GM23338 (cell line): ENCODE measurements around the gene F2. TPM values are rescaled to one million over a fixed set of nuclear protein-coding genes. Genes with fewer than 3 reads are reported as not detected.

Source experiments
- ATAC-seq: fragments of 200-7000 bp; cut with Tn5 transposase; 3 replicates; pipeline ENCODE4 v1.9.1; 2020
- DNase-seq: peaks from one replicate; pipeline ENCODE4 v3.0.0-alpha.2; 2015; ENCODE audit warnings: low spot score
- H2AFZ ChIP-seq: fragments of 200-600 bp; sonication (generic); 2 replicates; pipeline ENCODE4 v1.8.0; 2016; ENCODE audit warnings: antibody characterized with exemption, mild to moderate bottlenecking, moderate library complexity
- H3F3A ChIP-seq: fragments of 200-600 bp; sonication (generic); replicated peaks from 2 replicates; pipeline ENCODE4 v1.8.0; 2017; ENCODE audit warnings: antibody characterized with exemption, mixed run types, low read depth
- H3K27ac ChIP-seq: fragments of 200-600 bp; sonication (generic); 2 replicates; pipeline ENCODE4 v1.6.1; 2016; ENCODE audit warnings: low read depth
- H3K27me3 ChIP-seq: fragments of 200-600 bp; sonication (generic); 2 replicates; pipeline ENCODE4 v1.8.0; 2016; ENCODE audit warnings: mild to moderate bottlenecking, mixed run types, moderate library complexity; ENCODE audit not compliant: insufficient read depth
- H3K36me3 ChIP-seq: fragments of 200-600 bp; sonication (generic); 2 replicates; pipeline ENCODE4 v1.8.0; 2016; ENCODE audit warnings: mild to moderate bottlenecking; ENCODE audit not compliant: insufficient read depth
- H3K4me1 ChIP-seq: fragments of 200-600 bp; sonication (generic); 2 replicates; pipeline ENCODE4 v1.8.0; 2016; ENCODE audit warnings: mild to moderate bottlenecking, moderate library complexity; ENCODE audit not compliant: insufficient read depth
- H3K4me2 ChIP-seq: fragments of 200-600 bp; sonication (generic); 2 replicates; pipeline ENCODE4 v1.7.1; 2017; ENCODE audit warnings: mixed run types
- H3K4me3 ChIP-seq: fragments of 200-600 bp; sonication (generic); 2 replicates; pipeline ENCODE4 v1.6.1; 2016; ENCODE audit warnings: mixed run types
- H3K79me2 ChIP-seq: fragments of 200-600 bp; sonication (generic); replicated peaks from 2 replicates; pipeline ENCODE4 v1.8.0; 2017; ENCODE audit warnings: mild to moderate bottlenecking; ENCODE audit not compliant: insufficient read depth
- H3K9me2 ChIP-seq: fragments of 200-600 bp; sonication (generic); 2 replicates; pipeline ENCODE4 v1.8.0; 2017; ENCODE audit not compliant: insufficient read depth
- H4K20me1 ChIP-seq: fragments of 200-600 bp; sonication (generic); replicated peaks from 2 replicates; pipeline ENCODE4 v1.8.0; 2017; ENCODE audit warnings: mild to moderate bottlenecking; ENCODE audit not compliant: insufficient read depth
- H3K27ac Mint-ChIP-seq: 2 replicates; pipeline ENCODE4 v1.8.0; 2020; ENCODE audit warnings: inconsistent platforms, mild to moderate bottlenecking, moderate library complexity, mixed read lengths
- H3K27me3 Mint-ChIP-seq: 3 replicates; pipeline ENCODE4 v1.8.0; 2022; ENCODE audit warnings: low read depth, mild to moderate bottlenecking, moderate library complexity, mixed read lengths, inconsistent platforms; ENCODE audit not compliant: insufficient read depth, poor library complexity
- H3K36me3 Mint-ChIP-seq: 3 replicates; pipeline ENCODE4 v1.8.0; 2021; ENCODE audit warnings: low read depth, mild to moderate bottlenecking, inconsistent platforms, moderate library complexity, mixed read lengths
- H3K4me1 Mint-ChIP-seq: 3 replicates; pipeline ENCODE4 v1.8.0; 2020; ENCODE audit warnings: mild to moderate bottlenecking, inconsistent platforms, mixed read lengths
- H3K4me3 Mint-ChIP-seq: 3 replicates; pipeline ENCODE4 v1.8.0; 2021; ENCODE audit warnings: moderate library complexity, mild to moderate bottlenecking, inconsistent platforms, mixed read lengths
- H3K9me3 Mint-ChIP-seq: 3 replicates; pipeline ENCODE4 v1.8.0; 2020; ENCODE audit warnings: moderate library complexity, mild to moderate bottlenecking, inconsistent platforms, mixed read lengths
- CREB1 ChIP-seq: fragments of 250-450 bp; sonication (Bioruptor Pico); IDR thresholded peaks from 2 replicates; pipeline ENCODE4 v1.5.0; 2020; ENCODE audit warnings: low read depth, mild to moderate bottlenecking, moderate library complexity
- CTCF ChIP-seq, 2 experiments: fragments of 200-600 bp in 1 of 2; sonication (generic) in 1 of 2; conservative IDR thresholded peaks; 2 replicates each; pipeline versions ENCODE4 v1.5.1 to v1.6.1; 2016 to 2017; ENCODE audit warnings: antibody characterized with exemption in 2 of 2, low read depth in 2 of 2, mild to moderate bottlenecking in 2 of 2, moderate library complexity in 1 of 2
- EZH2phosphoT487 ChIP-seq: fragments of 200-600 bp; sonication (generic); IDR thresholded peaks from one replicate; pipeline ENCODE4 v1.8.1; 2018; ENCODE audit warnings: antibody characterized with exemption; ENCODE audit not compliant: unreplicated experiment
- NANOG ChIP-seq: IDR thresholded peaks from 2 replicates; pipeline ENCODE4 v1.6.1; 2016; ENCODE audit warnings: antibody characterized with exemption, borderline replicate concordance
- POLR2AphosphoS5 ChIP-seq: IDR thresholded peaks from 2 replicates; pipeline ENCODE4 v1.6.1; 2016; ENCODE audit warnings: antibody characterized with exemption, low read depth
- REST ChIP-seq: IDR thresholded peaks from one replicate; pipeline ENCODE4 v1.6.1; 2018; ENCODE audit warnings: antibody characterized with exemption; ENCODE audit not compliant: unreplicated experiment
- STAT1 ChIP-seq: IDR thresholded peaks from one replicate; pipeline ENCODE4 v1.6.1; 2016; ENCODE audit warnings: antibody characterized with exemption; ENCODE audit not compliant: unreplicated experiment
- ZNF114 ChIP-seq: fragments of 250-450 bp; sonication (Bioruptor Pico); IDR thresholded peaks from 2 replicates; pipeline ENCODE4 v1.5.0; 2020; ENCODE audit warnings: mild to moderate bottlenecking, moderate library complexity
- ZNF462 ChIP-seq: fragments of 250-450 bp; sonication (Bioruptor Pico); IDR thresholded peaks from 2 replicates; pipeline ENCODE4 v1.5.0; 2020; ENCODE audit warnings: mild to moderate bottlenecking, moderate library complexity
- polyA plus RNA-seq: library from polyadenylated mRNA; unstranded; fragments of >200 nt; fragmentation: Nextera tagmentation; extraction: Ambion mirVana; gene quantifications from 2 replicates; pipeline ENCODE4 v1.2.1, GENCODE V29; 2016
- total RNA-seq: library from RNA; depleted of rRNA; stranded (reverse); fragments of >200 nt; shearing (Covaris generic); gene quantifications from 2 replicates; pipeline ENCODE4 v1.2.3, GENCODE V29; 2014

Gene F2
- total and polyA plus RNA-seq, 2 experiments from 2014 or later = 0.21 TPM; not detected in 1

- Mint-ChIP-seq H3K4me3 (no peak overlapping the region), H3K36me3 (peaks cover 3% of the 10 kb centered on the region), H3K4me1 (peaks cover 7% of the 10 kb centered on the region; the same call in 2 of the 3 replicates), H3K27ac (no peak overlapping the region), H3K27me3 (peaks cover 6% of the 10 kb centered on the region), H3K9me3 (no peaks in the 10 kb centered on the region)
- no peaks in the 10 kb centered on the region for H3K9me2 ChIP-seq
- no peak overlapping the region for H2AFZ ChIP-seq
- H3K4me1 ChIP-seq = peaks cover 6% of the 10 kb centered on the region
- no peaks in the 10 kb centered on the region for H4K20me1 ChIP-seq
- H3F3A ChIP-seq = peaks cover 2% of the 10 kb centered on the region; the same call in 1 of the 2 replicates
- no peak overlapping the region for H3K4me3 ChIP-seq
- no peak overlapping the region for H3K27ac ChIP-seq
- H3K79me2 ChIP-seq = no peaks in the 10 kb centered on the region
- H3K4me2 ChIP-seq = no peak overlapping the region
- no peaks in the 10 kb centered on the region for H3K36me3 ChIP-seq
- no peaks in the 10 kb centered on the region for H3K27me3 ChIP-seq
- TF ChIP-seq POLR2AphosphoS5 = no peak
- no peak for TF ChIP-seq STAT1
- no peak for TF ChIP-seq REST
- no peak for TF ChIP-seq CTCF (conservative IDR thresholded peaks at IDR 0.05; ENCODE audit: low read depth in 2 of 2)
- TF ChIP-seq CREB1 (CRISPR knock-in tag) = no peak
- DNase-seq (no peak), ATAC-seq (no peak)
Observed at GRCh38 chr11:46680164-46680760, 38.8 kb upstream of the F2 start.

GRCh38 chr11:46680815-46681214, 38.2 kb upstream of the F2 start:
- H2AFZ ChIP-seq = no peak overlapping the region
- no peaks in the 10 kb centered on the region for H3K79me2 ChIP-seq
- H3K4me2 ChIP-seq = no peak overlapping the region
- DNase-seq = no peak
- H3K27me3 Mint-ChIP-seq = peaks cover 6% of the 10 kb centered on the region
- H3K9me3 Mint-ChIP-seq = no peaks in the 10 kb centered on the region
- TF ChIP-seq NANOG (no peak), ZNF114 (CRISPR knock-in tag) (no peak), ZNF462 (CRISPR knock-in tag) (no peak), POLR2AphosphoS5 (no peak), STAT1 (no peak), EZH2phosphoT487 (no peak)
- no peak overlapping the region for H3K27ac Mint-ChIP-seq
- no peak for ATAC-seq
- H3K36me3 ChIP-seq = no peaks in the 10 kb centered on the region
- H3K27me3 ChIP-seq = no peaks in the 10 kb centered on the region
- H3F3A ChIP-seq = peaks cover 2% of the 10 kb centered on the region; the same call in 1 of the 2 replicates
- H3K4me3 Mint-ChIP-seq = no peak overlapping the region
- H3K4me1 Mint-ChIP-seq = peaks cover 3% of the 10 kb centered on the region; the same call in 2 of the 3 replicates
- no peak overlapping the region for H3K27ac ChIP-seq
- H3K9me2 ChIP-seq = no peaks in the 10 kb centered on the region
- H3K4me1 ChIP-seq = peaks cover under 1% of the 10 kb centered on the region; the same call in 1 of the 2 replicates
- H4K20me1 ChIP-seq = no peaks in the 10 kb centered on the region
- H3K4me3 ChIP-seq = no peak overlapping the region
- H3K36me3 Mint-ChIP-seq = peaks cover 3% of the 10 kb centered on the region
